Measurements from ENCODE around the gene KPNA3. TPM values are rescaled to one million over a fixed set of nuclear protein-coding genes. Genes with fewer than 3 reads are reported as not detected.
A peak's percentile ranks its signal among the peaks of the same experiment; 100 is the strongest.

KPNA3 gene
- total and polyA plus RNA-seq, 7 donors, result 15.6 to 64.3 (median 41.5) TPM

- no peak overlapping the region for H3K4me3 ChIP-seq
- H3K36me3 ChIP-seq, result no peaks in the 10 kb centered on the region
- no peak for DNase-seq
- H3K27ac ChIP-seq, result no peak overlapping the region
- 68 to 77% methylated on average over 3 of the region's 3 CpGs for WGBS, 2 donors
- H3K9me3 ChIP-seq, result no peaks in the 10 kb centered on the region
- intact Hi-C loops (cut with DNase I), result no loop called here
- H3K27me3 ChIP-seq, result no peaks in the 10 kb centered on the region
- TF ChIP-seq POLR2AphosphoS5 (IDR thresholded peaks at IDR 0.05), result no peak
- no peaks in the 10 kb centered on the region for H3K4me1 ChIP-seq
Measured at GRCh38 chr13:49679246-49679645, 113.2 kb downstream of the KPNA3 start.

DNA sequence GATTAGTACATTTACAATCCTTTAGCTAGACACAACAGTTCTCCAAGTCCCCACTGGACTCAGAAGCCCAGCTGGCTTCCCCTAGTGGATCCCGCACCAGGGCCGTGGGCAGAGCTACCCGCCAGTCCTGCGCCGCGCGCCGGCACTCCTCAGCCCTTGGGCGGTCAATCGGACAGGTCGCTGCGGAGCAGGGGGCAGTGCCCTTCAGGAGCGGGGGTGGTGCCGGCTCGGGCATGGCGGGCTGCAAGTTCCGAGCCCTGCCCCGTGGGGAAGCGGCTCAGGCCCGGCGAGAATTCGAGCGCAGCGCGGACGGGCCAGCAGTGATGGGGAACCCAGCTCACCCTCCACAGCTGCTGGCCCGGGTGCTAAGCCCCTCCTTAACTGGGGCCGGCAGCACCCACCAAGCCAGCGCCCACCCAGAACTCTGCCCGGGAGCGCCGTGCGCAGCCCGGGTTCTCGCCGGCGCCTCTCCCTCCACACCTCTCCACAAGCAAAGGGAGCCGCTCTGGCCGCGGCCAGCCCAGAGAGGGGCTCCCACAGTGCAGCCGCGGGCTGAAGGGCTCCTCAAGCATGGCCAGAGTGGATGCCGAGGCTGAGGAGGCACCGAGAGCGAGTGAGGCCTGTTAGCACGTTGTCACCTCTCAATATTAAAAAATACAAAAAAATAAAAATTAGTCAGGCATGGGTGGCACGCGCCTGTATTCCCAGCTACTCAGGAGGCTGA is 114.1 kb downstream of the KPNA3 start:
- Histone ChIP-seq H3K9me3 (no peaks in the 10 kb centered on the region), H3K4me1 (no peaks in the 10 kb centered on the region), H3K27me3 (no peaks in the 10 kb centered on the region), H3K27ac (no peak overlapping the region), H3K4me3 (no peak overlapping the region), H3K36me3 (no peaks in the 10 kb centered on the region)
- WGBS, 2 donors, result 96 to 97% methylated on average over 48 of the region's 48 CpGs
- DNase-seq, result no peak
- TF ChIP-seq POLR2AphosphoS5 (IDR thresholded peaks at IDR 0.05) (no peak), POLR2A (IDR thresholded peaks at IDR 0.05) (no peak), EP300 (IDR thresholded peaks at IDR 0.05) (no peak), CTCF (IDR thresholded peaks at IDR 0.05) (no peak)
- intact Hi-C loops (cut with DNase I), result no loop called here

- no peaks in the 10 kb centered on the region for H3K9me3 ChIP-seq
- H3K36me3 ChIP-seq, result no peaks in the 10 kb centered on the region
- WGBS, 2 donors, result 46 to 86% methylated on average over 6 of the region's 6 CpGs
- DNase-seq, result no peak
- TF ChIP-seq POLR2AphosphoS5 (IDR thresholded peaks at IDR 0.05) (no peak), POLR2A (IDR thresholded peaks at IDR 0.05) (no peak), EP300 (IDR thresholded peaks at IDR 0.05) (no peak), CTCF (IDR thresholded peaks at IDR 0.05) (no peak)
- no peak overlapping the region for H3K27ac ChIP-seq
- H3K27me3 ChIP-seq, result no peaks in the 10 kb centered on the region
- intact Hi-C loops (cut with DNase I), result no loop called here
- no peak overlapping the region for H3K4me3 ChIP-seq
- H3K4me1 ChIP-seq, result no peaks in the 10 kb centered on the region
Measured at GRCh38 chr13:49676581-49677298, 115.7 kb downstream of the KPNA3 start.

GRCh38 chr13:49670828-49671227 is 121.7 kb downstream of the KPNA3 start:
- peaks cover 0 to 18% (median 2%) of the 10 kb centered on the region in 4 donors for H3K36me3 ChIP-seq
- WGBS, 2 donors, result 73 to 82% methylated on average over 5 of the region's 5 CpGs
- H3K9me3 ChIP-seq, result no peaks in the 10 kb centered on the region
- no peak overlapping the region for H3K27ac ChIP-seq
- H3K27me3 ChIP-seq, result no peaks in the 10 kb centered on the region
- H3K4me3 ChIP-seq, result no peak overlapping the region
- peaks cover 0 to 6% (median 0%) of the 10 kb centered on the region in 4 donors for H3K4me1 ChIP-seq
- DNase-seq, result no peak
- intact Hi-C loops (cut with DNase I), result loop anchor here (2.0 kb wide), 1 partner anchor 178 kb away; no protein-coding TSS in a partner anchor
- no peak for TF ChIP-seq CTCF (IDR thresholded peaks at IDR 0.05)
- no peak for TF ChIP-seq EP300 (IDR thresholded peaks at IDR 0.05)
- TF ChIP-seq POLR2AphosphoS5 (IDR thresholded peaks at IDR 0.05), result no peak
- no peak for TF ChIP-seq POLR2A (IDR thresholded peaks at IDR 0.05)

DNA sequence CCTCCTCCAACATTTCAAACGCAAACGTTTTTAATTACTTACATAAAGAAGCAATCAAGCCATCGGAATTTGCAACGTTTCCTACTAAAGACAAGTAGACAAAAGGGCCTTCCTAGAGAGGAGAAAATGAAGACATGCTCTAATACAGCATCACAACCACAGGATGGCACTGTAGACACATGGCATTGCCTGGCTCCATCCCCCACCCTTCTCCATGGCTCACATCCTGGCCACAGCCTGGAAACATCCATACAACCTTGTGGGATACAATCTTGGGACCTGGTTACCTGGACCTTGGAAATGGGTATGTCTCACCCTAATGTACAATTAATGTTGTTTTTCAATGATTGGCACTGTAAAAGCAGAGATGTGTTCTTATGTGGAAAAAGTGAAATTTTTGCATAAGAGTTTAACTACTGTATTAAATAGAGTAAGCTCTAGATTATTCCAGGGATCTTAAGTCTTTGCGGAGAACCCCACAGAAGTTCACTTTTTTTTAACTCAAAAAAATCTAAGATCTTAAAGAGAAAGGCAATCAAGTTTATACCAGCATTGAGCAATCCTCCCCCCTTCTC is 122.7 kb downstream of the KPNA3 start:
- Histone ChIP-seq H3K9me3 (no peaks in the 10 kb centered on the region), H3K27me3 (no peaks in the 10 kb centered on the region), H3K4me3 (no peak overlapping the region), H3K4me1 (peaks cover 0 to 6% (median 0%) of the 10 kb centered on the region in 4 donors), H3K36me3 (peaks cover 0 to 19% (median 2%) of the 10 kb centered on the region in 4 donors), H3K27ac (no peak overlapping the region)
- intact Hi-C loops (cut with DNase I), result loop anchor here (2.0 kb wide), 1 partner anchor 179 kb away; no protein-coding TSS in a partner anchor
- peak; percentile 73 for DNase-seq
- no peak for TF ChIP-seq POLR2AphosphoS5 (IDR thresholded peaks at IDR 0.05)
- TF ChIP-seq CTCF (IDR thresholded peaks at IDR 0.05), result peak; percentile 38 to 64 (median 50)
- TF ChIP-seq EP300 (IDR thresholded peaks at IDR 0.05), result no peak
- 32 to 64% methylated on average over 5 of the region's 5 CpGs for WGBS, 2 donors
